ENCODE results near the gene TMA7.
A peak's percentile ranks its signal among the peaks of the same experiment; 100 is the strongest.
"Not testable (repeated sequence)": the region's sequence is repeated elsewhere in the genome, so short reads cannot be mapped to it uniquely, and the experiment has no call there.

Gene TMA7

DNA sequence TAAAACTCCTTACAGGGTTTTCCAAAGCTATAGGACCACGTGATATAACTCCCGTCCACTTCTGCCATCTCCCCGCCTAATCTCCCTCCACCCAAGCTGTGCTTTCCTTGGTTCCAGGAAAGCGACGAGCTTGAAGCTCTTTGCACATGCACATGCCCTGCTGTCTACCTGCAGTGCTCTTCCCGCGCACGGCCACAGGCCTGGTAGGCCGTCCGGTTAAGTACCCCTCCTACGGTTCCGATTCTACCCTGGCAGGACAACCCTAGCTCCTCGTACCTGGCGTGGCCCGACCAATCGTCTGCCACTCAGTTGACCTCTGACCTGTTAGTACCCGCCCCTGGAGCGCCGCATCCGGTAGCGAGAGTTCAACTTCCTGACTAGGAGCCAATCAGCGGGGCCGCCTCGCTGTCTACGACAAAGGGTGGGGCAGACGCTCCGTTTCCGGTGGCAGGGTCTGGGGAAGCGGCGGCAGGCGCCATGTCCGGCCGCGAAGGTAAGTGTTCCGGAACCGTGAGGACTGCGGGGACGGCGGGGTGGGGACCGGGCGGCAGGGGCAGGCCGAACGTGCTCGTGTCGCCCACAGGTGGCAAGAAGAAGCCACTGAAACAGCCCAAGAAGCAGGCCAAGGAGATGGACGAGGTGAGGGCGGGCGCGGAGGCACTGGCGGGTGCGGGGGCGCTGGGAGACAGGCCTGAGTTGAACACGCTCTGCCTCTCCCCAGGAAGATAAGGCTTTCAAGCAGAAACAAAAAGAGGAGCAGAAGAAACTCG is at the start of gene TMA7, which contains the start of gene CCDC51:
TMA7 (plus strand) TSS at position 438 of the 770 bp plus-strand sequence; CDS start at position 478, 40 bp downstream.
CCDC51 (minus strand) TSS at position 300 of the 770 bp plus-strand sequence. CDS start 4,991 bp downstream, outside the sequence.
- DNase-seq: peak; percentile 90

DNA sequence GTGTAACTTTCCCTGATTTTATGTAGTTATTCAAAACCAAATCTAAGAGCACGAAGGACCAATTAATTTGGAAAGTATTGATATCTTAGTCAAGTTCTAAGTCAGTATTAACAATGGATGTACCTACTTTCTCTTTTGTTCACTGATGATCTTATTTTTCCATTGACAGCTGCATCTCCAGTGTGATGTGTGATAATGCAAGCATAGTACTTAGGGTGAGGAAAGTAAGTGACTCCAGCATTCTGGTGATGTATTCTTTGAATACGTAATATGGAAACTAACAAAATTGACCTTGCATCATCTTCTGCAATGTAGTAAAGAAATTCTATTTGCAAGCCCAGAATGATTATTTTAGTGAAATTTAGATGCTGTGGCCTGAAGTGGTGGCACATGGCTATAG is 45.7 kb upstream of the TMA7 start:
- no peak for DNase-seq

DNA sequence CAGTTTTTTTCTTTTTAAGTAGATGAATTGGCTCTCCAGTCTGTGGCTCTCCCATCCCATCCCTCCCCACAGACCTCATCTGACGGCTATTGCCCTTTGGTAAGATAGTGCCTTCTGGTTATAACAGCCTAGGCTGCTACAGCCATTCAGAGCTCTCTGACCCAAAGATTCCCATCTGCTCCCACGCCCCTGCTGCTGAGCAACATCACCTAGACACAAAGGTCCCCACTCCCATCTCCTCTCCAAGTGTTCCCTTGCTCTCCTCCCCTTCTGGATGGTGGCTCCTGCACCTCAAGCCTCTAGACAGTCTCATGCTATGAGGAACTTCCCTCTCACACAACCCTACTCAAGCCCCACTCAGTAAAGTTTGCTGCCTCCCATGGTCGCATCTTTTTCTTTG is 44.3 kb upstream of the TMA7 start:
- DNase-seq: no peak

DNA sequence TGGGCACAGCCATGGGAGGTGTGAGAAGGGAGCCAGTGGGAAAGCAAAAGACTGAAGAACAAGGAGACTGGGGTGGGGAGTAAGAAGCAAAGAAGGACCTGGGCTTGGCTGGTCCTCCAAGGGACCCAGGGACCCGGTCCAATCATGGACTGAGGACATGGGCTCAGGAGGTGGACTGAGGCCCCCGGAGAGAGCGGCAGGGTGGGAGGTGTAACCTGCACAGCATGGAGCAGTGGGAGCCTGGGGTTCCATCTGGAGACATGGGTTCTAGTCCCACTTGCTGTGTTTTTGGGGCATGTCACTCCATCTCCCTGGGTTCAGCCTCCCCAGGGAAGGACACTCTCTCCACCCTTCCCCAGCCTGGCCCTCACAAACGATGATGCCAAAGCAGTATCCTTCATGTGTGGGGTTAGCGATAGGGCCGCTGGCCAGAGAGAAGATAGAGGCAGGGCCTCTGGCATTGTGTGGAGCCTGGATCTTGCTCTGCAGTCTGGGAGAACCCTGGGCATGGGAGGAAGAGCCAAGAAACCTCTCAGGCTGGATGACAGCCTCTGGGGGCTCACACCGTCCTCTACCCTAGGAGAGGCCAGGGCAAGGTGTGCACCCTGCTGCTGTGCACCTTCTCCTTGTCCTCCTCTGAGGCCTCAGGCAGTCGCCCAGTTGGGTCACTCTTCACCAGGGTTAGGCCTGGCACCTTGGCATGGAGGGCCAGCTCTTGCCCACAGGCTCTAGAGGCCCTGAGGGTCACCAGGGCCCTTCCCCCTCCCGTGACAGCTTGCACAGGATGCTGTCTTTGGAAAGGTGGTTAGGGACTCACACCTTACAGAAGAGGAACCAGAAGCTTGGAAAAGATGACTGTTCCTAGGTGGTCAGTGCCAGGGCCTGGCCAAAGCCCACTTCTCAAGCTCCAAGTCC is 42.0 kb upstream of the TMA7 start:
- DNase-seq: no peak

DNA sequence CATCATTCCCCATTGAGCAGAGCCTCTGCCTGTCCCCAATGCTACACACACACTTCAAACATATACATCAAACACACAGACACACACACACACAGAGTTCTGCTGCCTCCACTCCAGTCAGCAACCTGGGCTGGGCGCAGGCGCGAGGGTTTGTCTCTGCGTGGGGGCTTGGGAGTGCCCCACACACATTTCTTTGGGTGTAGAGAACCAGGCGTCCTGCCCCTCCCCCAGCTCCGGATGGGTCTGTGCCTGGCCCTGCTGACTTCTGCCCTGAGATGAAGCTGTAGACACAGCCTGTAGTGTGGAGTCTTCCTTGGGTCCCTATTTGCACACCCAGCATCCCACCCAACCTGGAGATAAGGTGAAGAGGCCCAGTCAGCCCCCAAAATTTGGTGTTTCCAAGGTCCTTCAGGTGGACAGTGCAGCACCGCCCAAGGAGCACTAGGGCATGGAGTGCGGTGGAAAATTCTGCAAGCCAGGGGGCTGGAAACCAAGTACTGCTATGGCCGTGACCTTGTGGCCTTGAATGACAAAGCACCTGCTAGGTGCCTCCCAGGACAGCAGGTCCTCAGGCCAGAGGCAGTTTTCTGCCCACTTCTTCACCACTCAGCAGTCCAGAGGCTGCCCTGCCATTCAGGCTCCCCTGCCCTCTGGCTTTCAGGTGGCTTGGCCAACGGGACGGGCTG is 41.2 kb upstream of the TMA7 start:
- no peak for DNase-seq

DNA sequence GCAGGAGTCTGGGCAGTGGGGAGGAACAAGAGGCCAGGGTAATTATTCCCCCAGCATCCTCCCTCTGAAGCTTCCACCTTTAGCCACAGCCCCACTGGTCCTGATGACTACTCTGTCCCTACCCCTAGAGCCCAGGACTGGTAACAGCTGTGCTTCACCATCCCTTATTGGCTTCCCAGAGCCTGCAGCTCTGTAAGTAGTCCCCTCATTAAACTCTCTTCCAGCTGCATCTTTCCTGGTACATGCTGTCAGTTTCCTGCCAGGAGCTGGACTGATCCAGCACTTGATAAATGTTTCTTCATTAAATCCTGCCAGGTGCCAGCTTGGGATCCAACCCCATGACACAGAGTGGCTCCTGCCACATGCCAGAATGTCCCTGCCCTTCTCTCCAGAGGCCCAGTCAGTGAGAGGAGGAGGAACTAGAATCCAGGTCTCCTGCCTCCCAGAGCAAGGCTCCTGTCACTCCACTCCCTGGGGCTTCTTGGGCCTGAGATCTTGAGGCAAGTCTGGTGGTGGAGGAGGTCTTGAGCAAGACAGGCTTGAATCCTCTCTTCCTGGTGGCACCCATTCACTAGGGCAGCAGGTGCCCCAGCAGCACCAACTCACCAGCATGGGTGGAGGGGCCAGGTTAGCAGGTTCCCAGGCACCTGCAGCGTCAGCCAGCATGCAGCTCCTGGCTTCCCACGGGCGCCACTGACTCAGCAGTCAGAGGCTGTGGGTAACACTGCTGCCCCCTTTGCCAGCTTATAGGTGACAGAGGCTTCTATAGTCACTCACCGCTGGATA is 40.5 kb upstream of the TMA7 start:
- no peak for DNase-seq

DNA sequence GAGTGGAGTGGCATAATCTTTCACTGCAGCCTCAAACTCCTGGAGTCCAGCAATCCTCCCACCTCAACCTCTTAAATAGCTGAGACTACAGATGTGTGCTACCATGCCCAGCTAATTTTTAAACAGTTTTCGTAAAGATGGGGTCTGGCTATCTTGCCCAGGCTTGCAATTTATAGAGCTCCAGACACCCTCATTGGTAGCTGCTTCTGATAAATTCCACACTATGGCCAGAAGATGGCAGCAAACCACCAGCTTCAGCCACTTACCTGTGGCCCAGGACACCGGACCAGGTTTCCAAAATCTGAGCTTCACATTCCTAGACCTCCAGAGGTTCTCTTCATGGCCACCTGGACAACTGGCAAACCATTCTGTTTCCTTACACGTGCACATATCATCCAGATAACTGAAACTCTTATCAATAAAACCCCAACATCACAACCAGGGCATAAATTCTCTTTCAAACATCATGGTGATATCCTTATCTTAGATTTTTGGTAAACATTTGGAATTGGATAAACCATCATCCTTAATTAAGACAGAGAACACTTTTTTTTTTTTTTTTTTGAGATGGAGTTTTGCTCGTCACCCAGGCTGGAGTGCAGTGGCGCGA is 39.1 kb upstream of the TMA7 start:
- DNase-seq: peak; percentile 28

DNA sequence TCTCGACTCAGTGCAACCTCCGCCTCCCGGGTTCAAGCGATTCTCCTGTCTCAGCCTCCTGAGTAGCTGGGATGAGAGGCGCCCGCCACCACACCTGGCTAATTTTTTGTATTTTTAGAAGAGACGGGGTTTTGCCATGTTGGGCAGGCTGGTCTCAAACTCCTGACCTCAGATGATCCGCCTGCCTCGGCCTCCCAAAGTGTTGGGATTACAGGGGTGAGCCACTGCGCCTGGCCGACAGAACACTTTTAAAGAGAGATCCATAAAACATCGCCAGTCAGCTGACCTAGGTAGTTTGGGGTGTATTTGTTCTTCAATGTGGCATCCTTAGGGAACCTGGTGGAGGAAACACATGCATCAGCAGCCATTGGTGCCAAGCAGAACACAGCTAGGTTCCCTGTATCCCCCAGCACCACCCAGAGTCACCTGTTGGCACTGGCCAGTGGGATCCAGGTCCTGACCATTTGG is 38.6 kb upstream of the TMA7 start:
- DNase-seq: not testable (repeated sequence)

DNA sequence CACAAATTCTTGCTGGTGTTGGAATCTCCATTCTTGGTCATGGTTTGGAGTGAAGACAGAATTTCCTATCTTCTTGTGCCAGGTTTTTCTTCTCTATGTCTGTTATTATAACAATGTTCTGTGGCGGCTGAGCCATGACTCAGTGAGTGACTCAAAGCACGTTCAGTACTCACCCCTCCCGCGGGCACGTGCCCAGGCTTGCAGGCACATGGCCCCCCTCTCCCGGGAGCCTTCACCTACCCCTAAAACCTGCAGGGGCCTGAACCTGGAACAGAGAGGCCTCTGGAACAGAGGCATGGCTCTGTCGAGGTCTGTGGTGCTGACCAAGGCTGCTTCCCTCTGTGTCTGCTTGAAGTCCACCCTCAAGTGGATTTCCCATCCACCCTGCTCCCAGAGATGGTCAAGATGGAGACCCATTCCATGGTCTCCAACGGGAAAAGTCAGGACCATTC is 37.8 kb upstream of the TMA7 start:
- no peak for DNase-seq

DNA sequence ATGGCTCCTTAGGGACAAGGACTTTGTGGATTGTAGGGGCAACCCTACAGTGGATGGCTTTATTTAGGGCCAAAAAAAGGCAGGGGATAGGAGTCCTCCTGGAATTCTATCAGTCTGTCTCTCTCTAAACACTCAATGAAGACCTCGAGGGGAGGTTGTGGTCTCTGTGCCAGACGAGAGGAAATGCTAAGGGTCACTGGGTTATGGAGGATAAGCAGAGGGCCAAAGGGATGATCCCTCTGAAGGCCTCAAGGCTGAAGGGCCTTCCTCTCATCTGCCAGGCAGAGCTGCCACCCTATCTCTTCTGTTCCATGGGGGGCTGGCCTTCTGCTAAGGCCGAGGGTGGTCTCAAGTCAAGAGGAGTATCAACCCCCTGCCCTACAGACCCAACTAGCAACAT is 37.1 kb upstream of the TMA7 start:
- DNase-seq: no peak

DNA sequence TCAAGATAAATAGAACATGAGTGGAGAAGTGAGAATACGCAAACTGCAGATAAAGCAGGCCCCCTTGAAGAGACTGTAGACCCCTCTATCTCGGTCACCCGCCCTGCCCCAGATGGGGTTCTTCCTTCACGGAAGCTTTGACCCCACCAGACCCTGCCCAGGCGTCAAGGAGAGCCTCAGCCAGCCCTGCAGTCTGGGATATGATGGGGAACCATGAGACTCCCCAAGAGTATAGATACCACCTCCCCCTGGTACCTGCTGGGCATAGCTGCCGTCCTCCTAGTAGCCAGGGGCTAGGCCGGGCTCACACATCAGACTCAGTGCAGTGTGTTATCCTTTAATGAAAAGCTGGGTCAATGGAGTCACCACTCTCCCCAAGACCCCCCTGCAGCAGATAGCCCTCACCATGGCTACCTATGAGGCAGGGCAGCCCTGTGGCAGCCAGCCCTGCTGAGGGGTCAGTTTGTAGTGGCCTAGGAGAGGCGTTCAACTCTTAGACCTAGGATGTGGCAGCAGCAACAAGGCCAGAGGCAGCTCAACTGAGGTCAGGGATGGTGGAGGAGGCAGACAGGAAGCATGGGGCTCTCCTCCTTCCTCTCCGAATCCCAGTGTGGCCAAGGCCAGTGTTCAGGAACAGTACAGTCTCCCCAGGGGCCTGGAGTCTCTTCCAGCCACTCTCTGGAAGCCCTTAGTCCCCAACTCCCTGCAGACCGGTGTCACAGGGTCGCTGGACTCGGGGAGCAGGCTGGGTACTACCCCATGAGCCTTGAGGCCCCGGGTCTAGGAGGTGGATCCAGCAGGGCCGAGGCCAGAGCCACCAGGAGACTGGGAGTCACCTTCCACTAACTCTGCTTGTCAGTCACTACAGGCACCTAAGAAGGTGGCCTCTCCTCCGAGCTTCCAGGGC is 36.3 kb upstream of the TMA7 start:
- DNase-seq: no peak

DNA sequence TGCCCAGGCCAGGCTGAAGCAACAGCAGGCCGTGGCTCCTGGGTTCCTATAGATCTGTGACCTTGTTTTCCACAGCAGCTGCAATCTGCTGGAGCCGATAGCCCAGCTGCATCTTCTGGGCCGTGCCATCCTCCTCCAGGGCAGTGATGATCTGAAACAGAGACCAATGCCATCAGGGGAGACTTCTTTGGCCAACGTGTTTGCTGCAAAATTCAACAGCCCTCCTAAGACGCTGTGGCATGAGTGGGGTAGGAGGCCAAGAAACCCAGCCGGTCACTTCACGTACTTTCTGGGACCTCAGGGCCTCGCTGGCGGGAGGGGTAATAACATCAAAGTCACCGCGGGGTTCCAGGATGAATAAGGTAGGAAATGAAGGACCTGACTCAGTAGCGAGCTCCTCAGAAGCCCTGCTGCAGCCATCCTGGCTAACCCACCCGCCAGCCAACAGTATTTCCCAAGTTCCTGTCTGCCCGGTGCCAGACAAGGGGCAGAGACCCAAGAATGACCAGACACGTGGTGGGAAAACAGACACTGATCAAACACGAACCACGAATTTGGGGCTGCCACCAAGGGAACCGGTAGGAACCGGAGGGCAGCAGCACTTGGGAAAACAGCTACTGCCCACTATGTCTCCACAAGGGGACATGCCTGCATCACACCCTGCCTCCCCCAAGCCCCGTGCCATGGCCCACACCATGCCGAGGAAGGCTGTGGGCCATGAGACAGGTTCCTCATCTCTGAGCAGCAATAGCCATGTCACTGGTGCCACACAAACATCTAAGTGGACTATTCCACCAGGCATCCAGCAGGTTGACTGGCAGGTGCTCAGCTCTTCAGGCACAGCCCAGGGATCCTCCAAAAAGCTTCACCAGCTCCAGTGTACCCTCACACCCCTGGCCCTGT is 35.4 kb upstream of the TMA7 start:
- no peak for DNase-seq

DNA sequence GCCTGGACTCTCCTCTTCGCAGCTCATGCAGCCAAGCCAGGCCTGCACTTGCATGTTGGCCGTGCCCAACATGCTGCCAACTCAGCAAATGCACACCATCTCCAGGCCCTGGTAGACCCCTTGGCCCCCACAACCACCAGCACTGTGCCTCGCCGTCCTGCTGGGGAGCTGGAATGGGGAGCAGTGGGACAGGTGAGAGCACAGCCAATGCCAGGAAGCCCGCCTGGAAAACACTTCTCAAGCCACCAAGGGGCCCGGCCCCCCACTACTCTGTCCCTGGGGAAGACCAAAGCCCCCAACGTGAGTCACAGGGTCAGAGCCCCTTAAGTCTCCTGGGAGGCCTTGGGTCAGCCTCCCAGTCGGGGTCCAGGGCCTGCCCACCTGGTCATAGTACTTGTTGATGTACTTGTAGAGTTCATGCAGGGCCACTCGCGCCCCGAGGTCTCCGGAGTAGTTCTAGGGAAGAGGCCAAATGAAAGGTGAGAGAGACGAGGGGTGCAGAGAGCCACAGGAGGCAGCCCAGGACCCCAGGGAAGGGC is 34.6 kb upstream of the TMA7 start:
- no peak for DNase-seq

DNA sequence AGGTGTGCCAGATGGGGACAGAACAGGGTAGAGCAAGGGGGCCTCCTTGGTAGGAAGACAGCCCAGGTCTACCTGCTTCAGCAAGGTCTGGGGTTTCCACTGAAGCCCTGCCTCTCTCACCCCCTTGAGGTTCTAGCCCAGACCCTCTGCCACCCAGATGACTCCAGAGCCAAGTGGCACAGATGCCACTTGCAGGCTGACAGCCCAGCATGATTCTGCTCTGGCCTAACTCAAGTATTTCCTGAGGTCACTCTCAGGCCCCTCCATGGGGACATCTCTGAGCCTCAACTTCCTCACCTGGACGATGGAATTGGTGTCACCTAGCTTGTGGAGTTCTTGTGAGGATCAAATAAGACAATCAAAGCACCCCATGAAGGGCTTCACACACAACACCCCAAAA is 34.1 kb upstream of the TMA7 start:
- no peak for DNase-seq

DNA sequence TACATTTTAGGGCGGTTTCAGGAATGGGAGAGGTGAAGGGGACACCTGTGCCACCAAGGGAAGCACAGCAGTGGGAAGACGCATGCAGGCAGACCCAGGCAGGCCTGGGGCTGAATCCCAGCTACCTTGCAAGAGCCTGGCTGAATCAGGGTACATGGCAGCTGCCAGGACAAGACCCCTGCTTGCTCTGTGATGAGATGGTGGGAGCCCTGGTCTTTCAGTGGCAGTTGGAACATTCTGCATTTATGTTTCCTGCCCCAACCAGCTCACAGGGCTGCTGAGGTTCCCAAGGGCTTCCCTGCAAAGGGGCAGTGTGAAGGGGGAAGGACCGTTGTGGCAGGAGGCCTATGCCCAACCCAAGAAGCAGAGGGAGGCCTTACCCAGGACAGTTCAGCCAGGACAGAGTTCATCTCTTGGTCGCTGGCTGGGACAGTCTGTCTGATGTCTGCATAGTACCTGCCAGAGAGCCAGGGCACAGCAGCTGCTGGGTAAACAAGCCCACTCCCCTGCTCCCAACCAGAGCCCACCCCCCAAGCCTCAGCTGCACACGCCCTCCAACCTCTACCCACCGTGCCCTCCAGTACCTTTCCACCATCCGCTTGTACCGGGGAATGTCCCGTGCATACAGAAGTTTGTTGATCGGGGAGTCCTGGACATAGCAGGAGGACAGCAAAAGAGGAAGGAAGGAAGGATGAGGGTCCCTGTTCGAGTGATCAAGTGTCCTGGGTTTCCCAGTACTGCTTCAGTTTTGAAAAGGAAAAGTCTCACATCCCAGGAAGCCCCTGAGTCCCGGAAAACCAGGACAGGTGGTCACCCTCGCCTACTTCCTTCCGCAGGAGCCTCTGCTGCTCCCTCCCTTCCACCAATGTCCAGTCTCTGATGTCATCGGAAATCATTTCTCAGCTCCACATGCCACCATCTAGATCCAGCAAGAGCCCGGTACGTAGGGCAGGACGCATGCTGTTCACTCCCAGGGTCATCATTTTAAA is 33.3 kb upstream of the TMA7 start:
- DNase-seq: no peak

DNA sequence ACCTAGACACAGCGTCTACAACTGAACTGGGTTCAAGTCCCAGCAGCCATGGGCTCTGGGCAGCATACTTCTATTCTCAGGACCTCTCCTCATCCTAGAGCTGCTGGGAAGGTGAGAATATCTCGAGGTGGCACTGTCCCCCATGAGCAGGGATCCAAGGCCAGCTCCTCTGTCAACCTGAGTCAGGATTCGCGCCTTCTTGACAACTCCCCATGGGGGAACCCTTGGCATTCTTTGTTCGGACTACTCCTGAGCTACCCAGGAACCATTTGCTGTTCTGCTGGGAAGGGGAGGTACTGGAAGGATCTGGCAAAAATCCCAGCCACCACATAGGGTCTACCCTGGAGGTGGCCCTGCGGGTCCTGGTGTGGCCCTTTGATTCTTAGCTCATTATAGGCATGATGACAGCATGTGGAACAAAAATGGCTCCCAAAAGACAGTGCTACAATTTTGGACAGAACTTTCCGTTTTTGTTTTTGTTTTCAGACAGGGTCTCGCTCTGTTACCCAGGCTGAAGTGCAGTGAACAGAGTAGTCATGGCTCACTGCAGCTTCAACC is 32.4 kb upstream of the TMA7 start:
- no peak for DNase-seq

DNA sequence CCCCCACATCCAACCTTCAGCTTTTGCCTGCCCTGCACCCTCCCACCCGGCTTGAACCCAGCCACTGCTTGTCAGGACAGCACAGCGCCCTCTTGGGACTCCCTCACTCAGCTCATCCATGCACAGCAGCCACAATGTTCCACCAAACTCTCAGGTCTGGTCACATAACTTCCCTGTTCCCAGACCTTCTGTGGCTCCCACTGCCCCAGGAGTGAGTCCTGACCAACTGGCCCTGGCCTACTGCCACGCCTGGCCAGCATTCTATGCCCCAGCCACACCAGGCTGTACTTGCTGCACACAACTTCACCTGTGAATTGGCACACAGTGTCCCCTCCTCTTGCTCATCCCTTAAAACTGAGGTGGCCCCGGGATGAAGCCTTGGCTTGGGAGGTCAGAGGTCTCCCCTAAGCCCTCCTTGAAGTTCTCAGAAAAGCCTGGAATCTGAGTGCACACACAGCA is 31.2 kb upstream of the TMA7 start:
- no peak for DNase-seq
